B cell (primary cell): ENCODE measurements around the gene DHX9. TPM values are rescaled to one million over a fixed set of nuclear protein-coding genes. Genes with fewer than 3 reads are reported as not detected.

Experiments used
- ATAC-seq: fragments of 200-7000 bp; cut with Tn5 transposase; one replicate; pipeline ENCODE4 v1.10.0; 2021; ENCODE audit warnings: low read depth, mild to moderate bottlenecking, moderate number of reproducible peaks, moderate library complexity
- CTCF ChIA-PET: fragments of 350-600 bp; sonication (Branson Sonifier 250); formaldehyde crosslinking; loops from one replicate; lab custom pipeline; 2021; ENCODE audit warnings: antibody characterized with exemption, inconsistent platforms; lab: Charles Lee
- POLR2A ChIA-PET: fragments of 350-600 bp; sonication (Branson Sonifier 250); formaldehyde crosslinking; loops from one replicate; lab custom pipeline; 2021; ENCODE audit warnings: antibody characterized with exemption; lab: Charles Lee
- DNase-seq: peaks from one replicate; pipeline ENCODE4 v3.0.0; 2013
- H2AFZ ChIP-seq: 2 replicates; pipeline ENCODE4 v1.6.1; 2012; ENCODE audit warnings: mild to moderate bottlenecking, low read depth, low read length; ENCODE audit not compliant: insufficient read depth, poor library complexity, severe bottlenecking
- H3K27ac ChIP-seq, 2 donors: 1 replicate in 1 of 2; 2 replicates in 1 of 2; pipeline ENCODE4 v1.5.1; 2012 to 2013; ENCODE audit warnings: low read length in 2 of 2, mild to moderate bottlenecking in 2 of 2, moderate library complexity in 1 of 2
- H3K27me3 ChIP-seq, 4 experiments: fragments of 200-600 bp in 1 of 4; sonication (generic) in 1 of 4; replicated peaks in 1 of 4; 1 replicate in 2 of 4; 2 replicates in 2 of 4; pipeline versions ENCODE4 v1.6.1 to v1.7.0; 2013 to 2016; ENCODE audit warnings: low read length in 3 of 4, mild to moderate bottlenecking in 2 of 4, mixed read lengths in 1 of 4, moderate library complexity in 1 of 4; ENCODE audit not compliant: insufficient read depth in 4 of 4, control insufficient read depth in 3 of 4; ENCODE audit errors: control extremely low read depth in 1 of 4
- H3K36me3 ChIP-seq, 2 experiments: replicated peaks in 1 of 2; 1 replicate in 1 of 2; 2 replicates in 1 of 2; pipeline versions ENCODE4 v1.6.1 to v1.7.1; 2013; ENCODE audit warnings: low read length in 1 of 2; ENCODE audit not compliant: insufficient read depth in 2 of 2, control insufficient read depth in 1 of 2; ENCODE audit errors: control extremely low read depth in 1 of 2, extremely low read depth in 1 of 2
- H3K4me1 ChIP-seq, 2 donors: fragments of 200-600 bp in 1 of 2; sonication (generic) in 1 of 2; 1 replicate in 1 of 2; 2 replicates in 1 of 2; pipeline versions ENCODE4 v1.5.1 to v1.6.1; 2013 to 2017; ENCODE audit warnings: low read length in 2 of 2; ENCODE audit not compliant: control insufficient read depth in 2 of 2, insufficient read depth in 2 of 2
- H3K4me2 ChIP-seq: replicated peaks from 2 replicates; pipeline ENCODE3; 2012; ENCODE audit warnings: mild to moderate bottlenecking, low read depth, low read length; ENCODE audit not compliant: poor library complexity, severe bottlenecking
- H3K4me3 ChIP-seq, 5 experiments: fragments of 200-600 bp in 1 of 5; sonication (generic) in 1 of 5; 1 replicate in 3 of 5; 2 replicates in 2 of 5; pipeline versions ENCODE4 v1.5.1 to v1.7.0; 2011 to 2016; ENCODE audit warnings: low read length in 4 of 5, mild to moderate bottlenecking in 4 of 5, low read depth in 2 of 5, control low read depth in 1 of 5, moderate library complexity in 1 of 5; ENCODE audit not compliant: insufficient read depth in 1 of 5; ENCODE audit errors: control extremely low read depth in 1 of 5, extremely low read depth in 1 of 5
- H3K79me2 ChIP-seq: fragments of 200-600 bp; sonication (generic); one replicate; pipeline ENCODE4 v1.6.0; 2016; ENCODE audit warnings: low read length; ENCODE audit not compliant: control insufficient read depth, insufficient read depth
- H3K9ac ChIP-seq: fragments of 200-600 bp; sonication (generic); 2 replicates; pipeline ENCODE4 v1.6.1; 2017; ENCODE audit warnings: mild to moderate bottlenecking, low read length, moderate library complexity
- H3K9me3 ChIP-seq, 3 donors: one replicate each; pipeline versions ENCODE4 v1.6.1 to v1.7.1; 2013; ENCODE audit warnings: low read length in 2 of 3; ENCODE audit not compliant: control insufficient read depth in 2 of 3, insufficient read depth in 1 of 3; ENCODE audit errors: control extremely low read depth in 1 of 3
- H4K20me1 ChIP-seq: 2 replicates; pipeline ENCODE4 v1.6.0; 2012; ENCODE audit warnings: mild to moderate bottlenecking, low read length; ENCODE audit not compliant: insufficient read depth, control insufficient read depth, poor library complexity, severe bottlenecking
- H3K27ac Mint-ChIP-seq: one replicate; pipeline ENCODE4 v1.8.0; 2021; ENCODE audit warnings: mixed read lengths
- H3K27me3 Mint-ChIP-seq: one replicate; pipeline ENCODE4 v1.8.0; 2021; ENCODE audit warnings: mixed read lengths
- H3K4me1 Mint-ChIP-seq: one replicate; pipeline ENCODE4 v1.8.0; 2021; ENCODE audit warnings: mixed read lengths
- H3K4me3 Mint-ChIP-seq: one replicate; pipeline ENCODE4 v1.8.0; 2021; ENCODE audit warnings: mixed read lengths
- H3K9me3 Mint-ChIP-seq: one replicate; pipeline ENCODE4 v1.8.0; 2022; ENCODE audit warnings: mixed read lengths; ENCODE audit not compliant: insufficient read depth
- CTCF ChIP-seq: fragments of 200-600 bp; IDR thresholded peaks from one replicate; pipeline ENCODE4 v1.8.0; 2022; ENCODE audit warnings: antibody characterized with exemption, mild to moderate bottlenecking
- EZH2 ChIP-seq: IDR thresholded peaks from 2 replicates; pipeline ENCODE4 v1.6.1; 2012; ENCODE audit warnings: borderline replicate concordance, low read depth, mild to moderate bottlenecking, moderate library complexity, low read length; ENCODE audit not compliant: insufficient read depth, poor library complexity, severe bottlenecking
- WGBS: methylation state at CpG from one replicate; pipeline ENCODE4 v1.1.5; 2013; ENCODE audit warnings: missing lambda C conversion rate; ENCODE audit not compliant: insufficient coverage; 5-methylcytosine and 5-hydroxymethylcytosine counted together
- intact Hi-C: fragments of 100-400 bp; cut with micrococcal nuclease; formaldehyde crosslinking; loops from one replicate; pipeline ENCODE4 v1.10.0; 2022
- polyA plus RNA-seq: library from polyadenylated mRNA; depleted of rRNA; stranded (reverse); fragments of >200 nt; gene quantifications from 2 replicates; pipeline ENCODE4 v1.2.3, GENCODE V29; 2012
- total RNA-seq, 2 donors: library from RNA; stranded (reverse); fragments of 120-200 nt in 1 of 2; gene quantifications; 1 replicate in 1 of 2; 2 replicates in 1 of 2; pipeline versions ENCODE4 v1.2.3 to v1.2.4, GENCODE V29; 2013 to 2022

Gene DHX9
- total and polyA plus RNA-seq, 2 donors (not counting 1 experiment from before 2014, with no cell fraction given), result 70.6 to 213 TPM

- H3K27ac Mint-ChIP-seq, result no peak overlapping the region
- 90% methylated on average over 3 of the region's 4 CpGs for WGBS
- peaks cover 55% of the 10 kb centered on the region for H4K20me1 ChIP-seq
These were observed 21.5 kb downstream of the DHX9 start for GRCh38 chr1:182860658-182861057.

GRCh38 chr1:182861994-182862393 is 22.8 kb downstream of the DHX9 start:
- Mint-ChIP-seq H3K27ac (no peak overlapping the region), H3K27me3 (no peaks in the 10 kb centered on the region), H3K4me1 (no peaks in the 10 kb centered on the region), H3K9me3 (no peaks in the 10 kb centered on the region), H3K4me3 (no peak overlapping the region)
- Histone ChIP-seq H3K4me2 (no peak overlapping the region), H2AFZ (no peak overlapping the region), H3K27ac (no peak overlapping the region), H3K4me3 (no peak overlapping the region), H3K9me3 (no peaks in the 10 kb centered on the region), H3K36me3 (peaks cover 3 to 97% of the 10 kb centered on the region in 2 experiments), H3K4me1 (no peaks in the 10 kb centered on the region), H3K27me3 (no peaks in the 10 kb centered on the region), H3K9ac (no peak overlapping the region), H3K79me2 (no peaks in the 10 kb centered on the region), H4K20me1 (peaks cover 47% of the 10 kb centered on the region)
- ATAC-seq (no peak), DNase-seq (no peak)
- intact Hi-C loops, result no loop called here
- WGBS, result no CpG with 5 or more reads among the region's 2 CpGs
- ChIA-PET POLR2A (no interaction called here), CTCF (no interaction called here)
- TF ChIP-seq CTCF (no peak), EZH2 (no peak)

More at GRCh38 chr1:182860658-182861057, 21.5 kb downstream of the DHX9 start:
- Histone ChIP-seq H3K4me2 (no peak overlapping the region), H3K27me3 (no peaks in the 10 kb centered on the region), H3K36me3 (peaks cover 3 to 99% of the 10 kb centered on the region in 2 experiments), H3K4me3 (no peak overlapping the region), H3K9ac (no peak overlapping the region), H3K27ac (no peak overlapping the region), H3K79me2 (no peaks in the 10 kb centered on the region), H3K9me3 (no peaks in the 10 kb centered on the region), H2AFZ (no peak overlapping the region), H3K4me1 (no peaks in the 10 kb centered on the region)
- no peak for TF ChIP-seq CTCF
- TF ChIP-seq EZH2, result no peak
- intact Hi-C loops, result no loop called here
- no peak for DNase-seq
- H3K9me3 Mint-ChIP-seq, result no peaks in the 10 kb centered on the region
- CTCF ChIA-PET, result no interaction called here
- H3K4me3 Mint-ChIP-seq, result no peak overlapping the region
- POLR2A ChIA-PET, result no interaction called here
- H3K4me1 Mint-ChIP-seq, result no peaks in the 10 kb centered on the region
- ATAC-seq, result no peak
- H3K27me3 Mint-ChIP-seq, result no peaks in the 10 kb centered on the region
